A549 (cell line): ENCODE data around the gene TIMM44. TPM values are rescaled to one million over a fixed set of nuclear protein-coding genes. Genes with fewer than 3 reads are reported as not detected.

Experiments used
- ATAC-seq, 2 experiments: fragments of 200-7000 bp in 1 of 2; fragments of >200 bp in 1 of 2; cut with Nextera tagmentation in 1 of 2; cut with Tn5 transposase in 1 of 2; 3 replicates each; pipeline versions ENCODE4 v1.8.0 to v1.9.1; 2018 to 2020; ENCODE audit warnings: mild to moderate bottlenecking in 1 of 2, moderate library complexity in 1 of 2
- CTCF ChIA-PET: fragments of 300-600 bp; sonication (Branson Sonifier 250); formaldehyde crosslinking; extraction: SDS; loops from one replicate; lab custom pipeline; 2021; ENCODE audit warnings: antibody characterized with exemption, inconsistent platforms; lab: Yijun Ruan, JAX
- POLR2A ChIA-PET: fragments of 350-600 bp; formaldehyde crosslinking; extraction: SDS; loops from one replicate; lab custom pipeline; 2021; ENCODE audit warnings: antibody characterized with exemption, inconsistent platforms; lab: Yijun Ruan, JAX
- DNase-seq, 2 experiments: peaks; one replicate each; pipeline versions ENCODE4 v3.0.0 to v3.0.0-alpha.2; 2011 to 2016; ENCODE audit warnings: low read depth in 1 of 2, low spot score in 1 of 2
- FAIRE-seq: peaks from 2 replicates; lab custom pipeline; 2011; peaks lifted over from hg19 to GRCh38; lab: Jason Lieb, UNC
- H3K27ac ChIP-seq, 2 experiments: fragments of >200 bp; sonication (Bioruptor Twin); formaldehyde crosslinking; 3 replicates each; pipeline ENCODE4 v1.5.1; 2016 to 2017
- H3K4me1 ChIP-seq: fragments of >200 bp; sonication (Bioruptor Twin); formaldehyde crosslinking; 3 replicates; pipeline ENCODE4 v1.6.1; 2016
- H3K4me2 ChIP-seq: fragments of >200 bp; sonication (Bioruptor Twin); formaldehyde crosslinking; 3 replicates; pipeline ENCODE4 v1.6.1; 2016
- H3K4me3 ChIP-seq: fragments of >200 bp; sonication (Bioruptor Twin); formaldehyde crosslinking; 3 replicates; pipeline ENCODE4 v1.5.1; 2016
- H3K9me3 ChIP-seq: fragments of >200 bp; sonication (Bioruptor Twin); formaldehyde crosslinking; 3 replicates; pipeline ENCODE4 v1.6.1; 2016
- EHF ChIP-seq: fragments of 250-450 bp; sonication (Bioruptor Pico); IDR thresholded peaks from 2 replicates; pipeline ENCODE4 v1.5.0; 2020; ENCODE audit warnings: mild to moderate bottlenecking
- EP300 ChIP-seq, 2 experiments: fragments of >200 bp; sonication (Bioruptor Twin); formaldehyde crosslinking; IDR thresholded peaks; 2 replicates in 1 of 2; 3 replicates in 1 of 2; pipeline ENCODE4 v1.6.1; 2016 to 2017
- FOSB ChIP-seq: fragments of 250-450 bp; sonication (Bioruptor Pico); IDR thresholded peaks from 2 replicates; pipeline ENCODE4 v1.5.0; 2020; ENCODE audit warnings: mild to moderate bottlenecking, moderate library complexity
- GATA3 ChIP-seq: IDR thresholded peaks from 2 replicates; pipeline ENCODE4 v1.6.1; 2012; ENCODE audit warnings: borderline replicate concordance
- HOXA7 ChIP-seq: fragments of 250-450 bp; sonication (Bioruptor Pico); IDR thresholded peaks from 2 replicates; pipeline ENCODE4 v1.5.0; 2020; ENCODE audit warnings: mild to moderate bottlenecking, moderate library complexity
- HOXB13 ChIP-seq: fragments of 250-450 bp; sonication (Bioruptor Pico); IDR thresholded peaks from 2 replicates; pipeline ENCODE4 v1.5.0; 2020; ENCODE audit warnings: low read depth, mild to moderate bottlenecking, moderate library complexity
- JUN ChIP-seq, 2 experiments: fragments of >200 bp; sonication (Bioruptor Twin); formaldehyde crosslinking; IDR thresholded peaks; 2 replicates in 1 of 2; 3 replicates in 1 of 2; pipeline ENCODE4 v1.6.1; 2016 to 2017
- KDM5A ChIP-seq: fragments of 200-600 bp; sonication (generic); IDR thresholded peaks from 2 replicates; pipeline ENCODE4 v1.6.1; 2016; ENCODE audit warnings: antibody characterized with exemption, mild to moderate bottlenecking
- MAFK ChIP-seq: fragments of 450-650 bp; IDR thresholded peaks from 2 replicates; pipeline ENCODE4 v1.6.1; 2014; ENCODE audit not compliant: partially characterized antibody
- MAZ ChIP-seq: fragments of 150-350 bp; IDR thresholded peaks from 2 replicates; pipeline ENCODE4 v1.6.1; 2014; ENCODE audit warnings: antibody characterized with exemption, low read depth, low read length, borderline replicate concordance
- PHF8 ChIP-seq: fragments of 200-600 bp; sonication (generic); IDR thresholded peaks from 2 replicates; pipeline ENCODE4 v1.6.1; 2016; ENCODE audit warnings: low read depth, mild to moderate bottlenecking, antibody characterized with exemption, moderate library complexity, borderline replicate concordance
- RCOR1 ChIP-seq: fragments of 150-350 bp; IDR thresholded peaks from 2 replicates; pipeline ENCODE4 v1.6.1; 2014; ENCODE audit warnings: antibody characterized with exemption, low read length, low read depth
- RNF2 ChIP-seq: fragments of 200-600 bp; sonication (generic); IDR thresholded peaks from 2 replicates; pipeline ENCODE4 v1.6.1; 2016; ENCODE audit warnings: low read depth, mild to moderate bottlenecking, antibody characterized with exemption, moderate library complexity, borderline replicate concordance
- SREBF2 ChIP-seq: fragments of 450-650 bp; IDR thresholded peaks from 2 replicates; pipeline ENCODE4 v1.6.1; 2014; ENCODE audit warnings: mild to moderate bottlenecking, moderate library complexity
- TFCP2L1 ChIP-seq: fragments of 250-450 bp; sonication (Bioruptor Pico); IDR thresholded peaks from 2 replicates; pipeline ENCODE4 v1.5.0; 2021; ENCODE audit warnings: mild to moderate bottlenecking
- ZFP36 ChIP-seq: fragments of 450-650 bp; IDR thresholded peaks from 2 replicates; pipeline ENCODE4 v1.6.1; 2014; ENCODE audit warnings: borderline replicate concordance; ENCODE audit not compliant: partially characterized antibody
- ZNF302 ChIP-seq: fragments of 250-450 bp; sonication (Bioruptor Pico); IDR thresholded peaks from 2 replicates; pipeline ENCODE4 v1.9.0; 2021; ENCODE audit warnings: inconsistent platforms, mild to moderate bottlenecking, moderate library complexity
- ZSCAN20 ChIP-seq: fragments of 250-450 bp; sonication (Bioruptor Pico); IDR thresholded peaks from 2 replicates; pipeline ENCODE4 v1.8.0; 2022; ENCODE audit warnings: mild to moderate bottlenecking, moderate library complexity
- WGBS: methylation state at CpG from one replicate; pipeline ENCODE4 v1.1.6; 2017; ENCODE audit errors: missing lambda C conversion rate; 5-methylcytosine and 5-hydroxymethylcytosine counted together
- polyA plus RNA-seq, 4 experiments: library from polyadenylated mRNA; depleted of rRNA in 3 of 4; stranded (reverse); fragments of >200 nt; fragmentation: RNase III in 1 of 4; extraction: RNeasy Plus Mini Kit Qiagen cat#74134 plus additional on column Dnase treatment in 1 of 4; gene quantifications; 2 replicates in 3 of 4; 3 replicates in 1 of 4; pipeline ENCODE4 v1.2.3, GENCODE V29; 2011 to 2017
- TF ChIP-seq, protein P1 (sequence below): fragments of 250-450 bp; sonication (Bioruptor Pico); IDR thresholded peaks from 2 replicates; pipeline ENCODE4 v1.5.0; 2020; ENCODE audit warnings: low read depth, mild to moderate bottlenecking, moderate library complexity
- TF ChIP-seq, protein P2 (sequence below): IDR thresholded peaks from 2 replicates; pipeline ENCODE4 v1.6.1; 2012
- TF ChIP-seq, protein P3 (sequence below): fragments of >200 bp; sonication (Bioruptor Twin); formaldehyde crosslinking; IDR thresholded peaks from 3 replicates; pipeline ENCODE4 v1.5.1; 2016
- TF ChIP-seq, protein P4 (sequence below): IDR thresholded peaks from 2 replicates; pipeline ENCODE4 v1.6.1; 2012; ENCODE audit warnings: low read depth, borderline replicate concordance
- TF ChIP-seq, protein P5 (sequence below): fragments of >200 bp; sonication (Bioruptor Twin); formaldehyde crosslinking; IDR thresholded peaks from 3 replicates; pipeline ENCODE4 v1.6.1; 2016
- TF ChIP-seq, protein P6 (sequence below): fragments of >200 bp; sonication (Bioruptor Twin); formaldehyde crosslinking; IDR thresholded peaks from 2 replicates; pipeline ENCODE4 v1.6.1; 2016

The TIMM44 gene
- polyA plus RNA-seq, 2 of the 4 experiments (the other 2 are of a cell fraction): 29.7 to 53.2 TPM

DNA sequence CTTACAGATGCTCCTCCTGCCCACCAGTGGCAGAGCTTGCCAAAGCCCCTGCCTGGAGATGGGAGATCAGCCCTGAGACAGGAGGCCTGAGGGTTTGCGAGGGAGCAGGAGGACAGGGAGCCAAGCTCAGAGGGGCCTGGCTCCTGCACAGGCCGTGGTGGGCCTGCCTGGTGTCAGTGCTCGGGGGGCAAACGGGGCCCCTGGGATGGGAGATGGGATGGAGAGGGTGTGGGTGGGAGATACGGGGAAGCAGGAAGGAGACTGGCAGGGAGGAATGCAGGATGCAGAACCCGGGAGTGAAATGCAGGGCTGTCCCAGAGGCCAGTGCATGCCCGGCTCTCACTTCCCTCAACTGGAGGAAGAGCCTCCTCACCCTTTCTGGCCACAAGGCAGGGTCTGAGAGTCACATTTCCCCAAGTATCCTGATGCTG, 42.0 kb upstream of the TIMM44 start:
- WGBS: 93% methylated on average over 7 of the region's 7 CpGs
- Histone ChIP-seq H3K27ac (no peak overlapping the region), H3K9me3 (no peaks in the 10 kb centered on the region), H3K4me2 (no peak overlapping the region), H3K4me1 (peaks cover 38% of the 10 kb centered on the region), H3K4me3 (no peak overlapping the region)
- no peak for FAIRE-seq
- ATAC-seq: no peak
- TF ChIP-seq GATA3: no peak
- TF ChIP-seq HOXA7 (CRISPR knock-in tag): no peak
- TF ChIP-seq, protein P1, sequence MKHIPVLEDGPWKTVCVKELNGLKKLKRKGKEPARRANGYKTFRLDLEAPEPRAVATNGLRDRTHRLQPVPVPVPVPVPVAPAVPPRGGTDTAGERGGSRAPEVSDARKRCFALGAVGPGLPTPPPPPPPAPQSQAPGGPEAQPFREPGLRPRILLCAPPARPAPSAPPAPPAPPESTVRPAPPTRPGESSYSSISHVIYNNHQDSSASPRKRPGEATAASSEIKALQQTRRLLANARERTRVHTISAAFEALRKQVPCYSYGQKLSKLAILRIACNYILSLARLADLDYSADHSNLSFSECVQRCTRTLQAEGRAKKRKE (CRISPR knock-in tag): no peak
- TF ChIP-seq HOXB13 (CRISPR knock-in tag): no peak
- TF ChIP-seq MAFK: no peak
- TF ChIP-seq, protein P2, sequence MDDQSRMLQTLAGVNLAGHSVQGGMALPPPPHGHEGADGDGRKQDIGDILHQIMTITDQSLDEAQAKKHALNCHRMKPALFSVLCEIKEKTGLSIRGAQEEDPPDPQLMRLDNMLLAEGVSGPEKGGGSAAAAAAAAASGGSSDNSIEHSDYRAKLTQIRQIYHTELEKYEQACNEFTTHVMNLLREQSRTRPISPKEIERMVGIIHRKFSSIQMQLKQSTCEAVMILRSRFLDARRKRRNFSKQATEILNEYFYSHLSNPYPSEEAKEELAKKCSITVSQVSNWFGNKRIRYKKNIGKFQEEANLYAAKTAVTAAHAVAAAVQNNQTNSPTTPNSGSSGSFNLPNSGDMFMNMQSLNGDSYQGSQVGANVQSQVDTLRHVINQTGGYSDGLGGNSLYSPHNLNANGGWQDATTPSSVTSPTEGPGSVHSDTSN: no peak
- TF ChIP-seq TFCP2L1: no peak
- no peak for TF ChIP-seq ZNF302 (CRISPR knock-in tag)
- no peak for TF ChIP-seq ZFP36
- no peak for TF ChIP-seq MAZ
- no peak for TF ChIP-seq SREBF2
- no peak for TF ChIP-seq RCOR1
- TF ChIP-seq, protein P3, sequence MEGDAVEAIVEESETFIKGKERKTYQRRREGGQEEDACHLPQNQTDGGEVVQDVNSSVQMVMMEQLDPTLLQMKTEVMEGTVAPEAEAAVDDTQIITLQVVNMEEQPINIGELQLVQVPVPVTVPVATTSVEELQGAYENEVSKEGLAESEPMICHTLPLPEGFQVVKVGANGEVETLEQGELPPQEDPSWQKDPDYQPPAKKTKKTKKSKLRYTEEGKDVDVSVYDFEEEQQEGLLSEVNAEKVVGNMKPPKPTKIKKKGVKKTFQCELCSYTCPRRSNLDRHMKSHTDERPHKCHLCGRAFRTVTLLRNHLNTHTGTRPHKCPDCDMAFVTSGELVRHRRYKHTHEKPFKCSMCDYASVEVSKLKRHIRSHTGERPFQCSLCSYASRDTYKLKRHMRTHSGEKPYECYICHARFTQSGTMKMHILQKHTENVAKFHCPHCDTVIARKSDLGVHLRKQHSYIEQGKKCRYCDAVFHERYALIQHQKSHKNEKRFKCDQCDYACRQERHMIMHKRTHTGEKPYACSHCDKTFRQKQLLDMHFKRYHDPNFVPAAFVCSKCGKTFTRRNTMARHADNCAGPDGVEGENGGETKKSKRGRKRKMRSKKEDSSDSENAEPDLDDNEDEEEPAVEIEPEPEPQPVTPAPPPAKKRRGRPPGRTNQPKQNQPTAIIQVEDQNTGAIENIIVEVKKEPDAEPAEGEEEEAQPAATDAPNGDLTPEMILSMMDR: no peak
- TF ChIP-seq ZSCAN20 (CRISPR knock-in tag): no peak
- no peak for TF ChIP-seq EHF (CRISPR knock-in tag)
- TF ChIP-seq JUN (IDR thresholded peaks at IDR 0.05): no peak
- no peak for TF ChIP-seq KDM5A
- no peak for TF ChIP-seq RNF2
- ChIA-PET POLR2A (no interaction called here), CTCF (interaction anchor here (0.8 to 2.8 kb wide), 4 partner anchors 10 to 17 kb away, joined by 3 to 11 read pairs (median 6); no protein-coding TSS in a partner anchor)
- DNase-seq: no peak

DNA sequence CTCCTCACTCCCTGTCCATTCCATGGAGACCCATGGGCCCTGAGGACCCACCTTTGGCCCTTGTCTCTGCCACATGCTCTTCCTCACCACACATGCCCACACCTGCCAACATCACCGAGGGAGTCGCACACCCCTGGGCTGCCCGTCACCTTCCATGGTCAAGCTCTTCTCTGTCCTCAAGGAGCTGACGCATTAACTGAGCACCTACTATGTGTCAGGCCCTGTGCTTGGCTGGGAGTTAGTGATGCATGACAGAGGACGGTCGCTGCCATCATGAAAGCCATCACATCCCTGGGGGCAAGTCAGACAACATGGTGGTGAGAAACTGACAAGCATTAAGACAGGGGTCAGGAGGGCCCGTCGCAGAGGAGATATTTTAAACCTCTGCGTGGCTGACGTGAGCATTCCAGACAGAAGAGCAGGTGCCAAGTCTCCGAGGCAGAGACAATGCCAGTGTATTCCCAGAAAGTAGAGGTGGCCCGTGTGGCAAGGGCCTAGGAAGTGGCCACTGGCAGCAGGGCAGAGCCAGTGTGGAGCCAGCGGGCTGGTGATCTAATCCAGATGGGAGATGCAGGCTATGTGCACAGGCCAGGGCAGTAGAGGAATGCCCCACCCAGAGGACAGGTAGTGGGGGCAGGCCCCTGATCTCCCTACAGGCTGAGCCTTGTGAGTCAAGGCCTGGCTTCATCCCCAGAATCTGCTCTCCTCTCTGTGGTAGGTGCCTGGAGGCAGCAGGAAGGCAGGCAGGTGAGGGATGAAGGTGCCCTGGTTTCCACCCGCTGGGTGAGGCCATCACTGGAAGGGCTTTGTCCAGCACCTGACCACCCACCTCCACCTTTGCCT, 40.8 kb upstream of the TIMM44 start:
- H3K4me2 ChIP-seq: no peak overlapping the region
- FAIRE-seq: no peak
- H3K4me1 ChIP-seq: peaks cover 30% of the 10 kb centered on the region
- WGBS: 91% methylated on average over 14 of the region's 14 CpGs
- ChIA-PET CTCF (interaction anchor here (1.6 to 2.8 kb wide), 2 partner anchors 13 to 18 kb away, joined by 8 to 11 read pairs; no protein-coding TSS in a partner anchor), POLR2A (no interaction called here)
- no peaks in the 10 kb centered on the region for H3K9me3 ChIP-seq
- no peak overlapping the region for H3K4me3 ChIP-seq
- TF ChIP-seq HOXA7 (CRISPR knock-in tag) (no peak), TFCP2L1 (no peak), PHF8 (no peak), EP300 (IDR thresholded peaks at IDR 0.05) (no peak), MAZ (no peak), RNF2 (no peak), FOSB (CRISPR knock-in tag) (no peak)
- TF ChIP-seq, protein P4, sequence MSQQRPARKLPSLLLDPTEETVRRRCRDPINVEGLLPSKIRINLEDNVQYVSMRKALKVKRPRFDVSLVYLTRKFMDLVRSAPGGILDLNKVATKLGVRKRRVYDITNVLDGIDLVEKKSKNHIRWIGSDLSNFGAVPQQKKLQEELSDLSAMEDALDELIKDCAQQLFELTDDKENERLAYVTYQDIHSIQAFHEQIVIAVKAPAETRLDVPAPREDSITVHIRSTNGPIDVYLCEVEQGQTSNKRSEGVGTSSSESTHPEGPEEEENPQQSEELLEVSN: no peak
- TF ChIP-seq, protein P5, sequence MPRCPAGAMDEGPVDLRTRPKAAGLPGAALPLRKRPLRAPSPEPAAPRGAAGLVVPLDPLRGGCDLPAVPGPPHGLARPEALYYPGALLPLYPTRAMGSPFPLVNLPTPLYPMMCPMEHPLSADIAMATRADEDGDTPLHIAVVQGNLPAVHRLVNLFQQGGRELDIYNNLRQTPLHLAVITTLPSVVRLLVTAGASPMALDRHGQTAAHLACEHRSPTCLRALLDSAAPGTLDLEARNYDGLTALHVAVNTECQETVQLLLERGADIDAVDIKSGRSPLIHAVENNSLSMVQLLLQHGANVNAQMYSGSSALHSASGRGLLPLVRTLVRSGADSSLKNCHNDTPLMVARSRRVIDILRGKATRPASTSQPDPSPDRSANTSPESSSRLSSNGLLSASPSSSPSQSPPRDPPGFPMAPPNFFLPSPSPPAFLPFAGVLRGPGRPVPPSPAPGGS: no peak
- TF ChIP-seq, protein P6, sequence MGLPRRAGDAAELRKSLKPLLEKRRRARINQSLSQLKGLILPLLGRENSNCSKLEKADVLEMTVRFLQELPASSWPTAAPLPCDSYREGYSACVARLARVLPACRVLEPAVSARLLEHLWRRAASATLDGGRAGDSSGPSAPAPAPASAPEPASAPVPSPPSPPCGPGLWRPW: no peak
- no peak for ATAC-seq
- DNase-seq: no peak
- H3K27ac ChIP-seq: no peak overlapping the region
